K562 (cell line): ENCODE measurements around the gene CCL16. TPM values are rescaled to one million over a fixed set of nuclear protein-coding genes. Genes with fewer than 3 reads are reported as not detected.

ENCODE experiments used
- ATAC-seq: fragments of 200-7000 bp; cut with Tn5 transposase; 3 replicates; pipeline ENCODE4 v1.9.1; 2020; ENCODE audit warnings: moderate library complexity
- BruUV-seq: library from RNA; stranded (reverse); fragments of 400-500 nt; replicated peaks from 2 replicates; lab custom pipeline; 2021; lab: Mats Ljungman, UMichigan
- CTCF ChIA-PET: fragments of 300-600 bp; formaldehyde crosslinking; extraction: SDS; loops from one replicate; lab custom pipeline; 2021; ENCODE audit warnings: low intra/inter-chr PET ratio; lab: Yijun Ruan, JAX
- POLR2A ChIA-PET: fragments of 300-600, 350-650 bp; sonication (Branson Sonifier 250); formaldehyde crosslinking; extraction: SDS; loops from one replicate; lab custom pipeline; 2021; ENCODE audit warnings: antibody characterized with exemption, inconsistent platforms; lab: Yijun Ruan, JAX
- DNase-seq, 4 experiments: peaks; one replicate each; pipeline versions ENCODE4 v3.0.0 to v3.0.0-alpha.2; 2011 to 2018; ENCODE audit warnings: low spot score in 3 of 4, mixed read lengths in 3 of 4; ENCODE audit errors: extremely low read depth in 1 of 4
- FAIRE-seq: peaks from 2 replicates; lab custom pipeline; 2011; peaks lifted over from hg19 to GRCh38; lab: Jason Lieb, UNC
- H2AFZ ChIP-seq: 2 replicates; pipeline ENCODE4 v1.6.0; 2011; ENCODE audit warnings: low read depth, low read length, control low read depth, inconsistent platforms
- H3K27ac ChIP-seq: fragments of 200-600 bp; 3 replicates; pipeline ENCODE4 v1.8.0; 2011; ENCODE audit warnings: low read depth, mild to moderate bottlenecking, control low read depth, inconsistent platforms, low read length, moderate library complexity, mixed read lengths; ENCODE audit errors: extremely low read depth
- H3K27me3 ChIP-seq, 2 experiments: fragments of 300-600 bp in 1 of 2; 2 replicates in 1 of 2; 3 replicates in 1 of 2; pipeline versions ENCODE4 v1.6.0 to v1.8.0; 2011; ENCODE audit warnings: inconsistent platforms in 2 of 2, low read length in 2 of 2, mild to moderate bottlenecking in 1 of 2, mixed read lengths in 1 of 2, moderate library complexity in 1 of 2; ENCODE audit not compliant: control insufficient read depth in 2 of 2, insufficient read depth in 2 of 2
- H3K36me3 ChIP-seq: fragments of 300-600 bp; 3 replicates; pipeline ENCODE4 v1.8.0; 2011; ENCODE audit warnings: mild to moderate bottlenecking, low read length, inconsistent platforms; ENCODE audit not compliant: control insufficient read depth, insufficient read depth
- H3K4me1 ChIP-seq, 2 experiments: fragments of 200-600 bp in 1 of 2; replicated peaks in 1 of 2; 2 replicates in 1 of 2; 3 replicates in 1 of 2; pipeline versions ENCODE4 v1.5.1 to v1.8.0; 2011; ENCODE audit warnings: inconsistent platforms in 2 of 2, low read length in 2 of 2, mild to moderate bottlenecking in 1 of 2, mixed read lengths in 1 of 2, moderate library complexity in 1 of 2; ENCODE audit not compliant: control insufficient read depth in 2 of 2, insufficient read depth in 2 of 2
- H3K4me2 ChIP-seq: 2 replicates; pipeline ENCODE4 v1.6.1; 2011; ENCODE audit warnings: low read length, control low read depth, inconsistent platforms, mixed read lengths; ENCODE audit not compliant: insufficient read depth
- H3K4me3 ChIP-seq: fragments of 200-600 bp; sonication (generic), shearing (Covaris generic); 2 replicates; pipeline ENCODE4 v1.5.1; 2016; ENCODE audit warnings: control low read depth, inconsistent platforms
- H3K79me2 ChIP-seq: fragments of 200-600 bp; 3 replicates; pipeline ENCODE4 v1.8.0; 2011; ENCODE audit warnings: low read length, inconsistent platforms; ENCODE audit not compliant: control insufficient read depth, insufficient read depth
- H3K9ac ChIP-seq, 2 experiments: 2 replicates each; pipeline versions ENCODE4 v1.6.0 to v1.6.1; 2011; ENCODE audit warnings: low read depth in 2 of 2, low read length in 2 of 2, control low read depth in 1 of 2, inconsistent platforms in 1 of 2, mild to moderate bottlenecking in 1 of 2, mixed read lengths in 1 of 2; ENCODE audit not compliant: insufficient read depth in 1 of 2
- H3K9me1 ChIP-seq: one replicate; pipeline ENCODE4 v1.6.0; 2011; ENCODE audit warnings: inconsistent platforms, mild to moderate bottlenecking, low read length, moderate library complexity; ENCODE audit not compliant: control insufficient read depth, insufficient read depth
- H3K9me3 ChIP-seq: replicated peaks from 2 replicates; pipeline ENCODE4 v1.5.1; 2011; ENCODE audit warnings: low read depth, low read length, inconsistent platforms; ENCODE audit not compliant: control insufficient read depth, insufficient read depth
- H4K20me1 ChIP-seq: replicated peaks from 2 replicates; pipeline ENCODE4 v1.6.1; 2011; ENCODE audit warnings: low read length, inconsistent platforms, mixed read lengths; ENCODE audit not compliant: control insufficient read depth, insufficient read depth
- NFIC ChIP-seq: fragments of 450-650 bp; IDR thresholded peaks from 2 replicates; pipeline ENCODE4 v1.6.1; 2017; ENCODE audit warnings: mild to moderate bottlenecking, inconsistent platforms
- NFIX ChIP-seq: fragments of 250-450 bp; sonication (Bioruptor Pico); IDR thresholded peaks from 2 replicates; pipeline ENCODE4 v1.4.0; 2020; ENCODE audit warnings: low read depth, mild to moderate bottlenecking, moderate library complexity
- NRF1 ChIP-seq, 2 experiments: fragments of 450-650 bp; IDR thresholded peaks in 1 of 2; conservative IDR thresholded peaks in 1 of 2; 2 replicates each; pipeline ENCODE4 v1.6.1; 2014; ENCODE audit warnings: mild to moderate bottlenecking in 2 of 2
- PRPF4 ChIP-seq: fragments of 200-400 bp; formaldehyde crosslinking; IDR thresholded peaks from one replicate; pipeline ENCODE4 v1.6.1; 2017; ENCODE audit warnings: low read length, low read depth, mild to moderate bottlenecking; ENCODE audit not compliant: insufficient read depth, poor library complexity, severe bottlenecking
- WHSC1 ChIP-seq: IDR thresholded peaks from one replicate; pipeline ENCODE4 v1.6.1; 2012; ENCODE audit warnings: low read length, control low read depth, inconsistent platforms
- WGBS: fragments of 100-300 bp; shearing (Covaris generic); methylation state at CpG from one replicate; pipeline ENCODE4 v1.1.6; 2016; ENCODE audit warnings: low coverage, mixed read lengths; ENCODE audit not compliant: insufficient coverage; ENCODE audit errors: missing lambda C conversion rate; 5-methylcytosine and 5-hydroxymethylcytosine counted together
- in situ Hi-C: fragments of 300-500 bp; cut with MboI; formaldehyde crosslinking; loops from 4 replicates; pipeline ENCODE4 v1.15.0; 2018; ENCODE audit warnings: inconsistent platforms, mixed read lengths
- intact Hi-C: fragments of 100-400 bp; cut with micrococcal nuclease; formaldehyde crosslinking; loops from 2 replicates; pipeline ENCODE4 v1.14.2; 2022
- polyA plus RNA-seq, 8 experiments: library from polyadenylated mRNA; depleted of rRNA in 4 of 8; stranded (reverse) in 5 of 8; unstranded in 3 of 8; fragments of >200 nt; fragmentation: Nextera tagmentation in 2 of 8; fragmentation: Illumina TruSeq in 1 of 8; extraction: Ambion mirVana in 2 of 8; extraction: Trizol in 1 of 8; gene quantifications; 2 replicates each; pipeline versions ENCODE4 v1.2.1 to v1.2.3, GENCODE V29; 2011 to 2014; ENCODE audit warnings: inconsistent platforms in 1 of 8, missing spikeins in 1 of 8
- total RNA-seq, 7 experiments: library from RNA; depleted of rRNA in 6 of 7; stranded (reverse); fragments of >200 nt in 6 of 7; fragmentation: Illumina TruSeq in 2 of 7; extraction: Trizol in 2 of 7; gene quantifications; 2 replicates each; pipeline versions ENCODE4 v1.2.1 to v1.2.3, GENCODE V29; 2011 to 2021; ENCODE audit warnings: low replicate concordance in 1 of 7
- TF ChIP-seq, protein P1 (sequence below): sonication (generic); formaldehyde crosslinking; IDR thresholded peaks from 2 replicates; pipeline ENCODE4 v1.8.1; 2022; ENCODE audit warnings: missing genetic modification reagents
- TF ChIP-seq, protein P2 (sequence below): sonication (generic); formaldehyde crosslinking; IDR thresholded peaks from 2 replicates; pipeline ENCODE4 v1.4.0; 2020; ENCODE audit warnings: mild to moderate bottlenecking, missing genetic modification reagents

The CCL16 gene
- total and polyA plus RNA-seq, 9 of the 15 experiments (the other 6 are each of a cell fraction or from before 2014, with no cell fraction given) = not detected

DNA sequence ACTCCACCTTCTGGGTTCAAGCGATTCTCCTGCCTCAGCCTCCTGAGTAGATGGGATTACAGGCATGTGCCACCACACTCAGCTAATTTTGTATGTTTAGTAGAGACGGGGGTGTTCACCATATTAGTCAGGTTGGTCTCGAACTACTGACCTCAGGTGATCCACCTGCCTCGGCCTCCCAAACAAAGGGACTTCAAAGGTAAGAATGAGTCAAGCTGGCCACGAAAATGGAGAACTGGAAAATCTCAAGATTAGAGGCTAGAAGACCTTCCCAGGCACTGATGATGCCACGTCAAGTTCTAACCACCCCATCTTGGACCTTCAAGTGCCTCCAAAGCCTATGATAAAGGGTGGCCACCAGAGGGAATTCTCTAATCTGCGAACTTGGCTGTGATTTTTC, 21.3 kb upstream of the CCL16 start (continued):
- TF ChIP-seq PRPF4 = no peak

DNA sequence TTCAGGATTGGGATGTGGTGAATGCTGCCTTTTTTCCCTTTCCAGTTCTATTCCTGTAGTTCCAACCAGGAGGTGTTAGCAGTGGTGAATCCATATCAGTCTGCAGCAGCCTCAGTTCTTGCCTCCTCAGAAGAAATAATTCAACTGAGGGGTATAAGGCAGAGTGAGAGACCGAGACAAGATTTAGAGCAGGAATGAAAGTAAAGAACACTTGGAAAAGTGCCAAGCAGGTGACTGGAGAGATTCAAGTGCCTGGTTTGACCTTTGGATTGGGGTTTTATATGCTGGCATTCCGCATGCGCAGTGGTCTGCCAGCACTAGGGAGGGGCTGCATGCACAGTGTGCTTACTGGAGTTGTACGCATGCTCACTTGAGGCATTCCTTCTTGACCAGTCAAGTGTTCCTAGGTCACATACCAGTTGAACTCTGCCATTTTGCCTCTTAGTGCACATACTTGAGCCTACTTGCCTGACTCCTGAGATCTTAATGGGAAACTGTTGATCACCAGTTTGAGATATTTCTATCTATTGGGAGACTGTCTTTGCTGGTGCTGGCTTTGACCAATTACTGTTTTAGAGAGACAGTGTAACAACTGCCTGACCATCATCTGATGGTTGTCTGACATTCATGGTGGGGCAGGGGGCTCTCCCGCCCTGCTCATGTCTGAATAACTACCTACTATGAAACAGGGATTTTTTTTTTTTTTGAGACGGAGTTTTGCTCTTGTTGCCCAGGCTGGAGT, 20.7 kb upstream of the CCL16 start:
- Histone ChIP-seq H3K4me1 (no peaks in the 10 kb centered on the region), H3K27me3 (peaks cover 7 to 12% of the 10 kb centered on the region in 2 experiments; a peak in 3 of 5 replicates), H3K79me2 (no peaks in the 10 kb centered on the region), H3K9me3 (no peaks in the 10 kb centered on the region), H2AFZ (no peak overlapping the region), H3K27ac (no peak overlapping the region), H3K4me2 (no peak overlapping the region), H3K9ac (no peak overlapping the region), H3K4me3 (no peak overlapping the region), H3K9me1 (no peaks in the 10 kb centered on the region), H3K36me3 (no peaks in the 10 kb centered on the region), H4K20me1 (no peaks in the 10 kb centered on the region)
- intact Hi-C loops = no loop called here
- ChIA-PET POLR2A (interaction anchor here (0.8 kb wide), 1 partner anchor 483 kb away, joined by 4 read pairs; no protein-coding TSS in a partner anchor), CTCF (no interaction called here)
- WGBS = 0% methylated on average over 6 of the region's 6 CpGs
- FAIRE-seq (no peak), ATAC-seq (peak; percentile 61), DNase-seq (peak in 3 of 4 experiments; percentile 15 to 36 (median 21))
- peak; percentile 55 for TF ChIP-seq NFIC
- peak; percentile 10; the same call in 1 of the 2 replicates for TF ChIP-seq NFIX (CRISPR knock-in tag)
- TF ChIP-seq, protein P1, sequence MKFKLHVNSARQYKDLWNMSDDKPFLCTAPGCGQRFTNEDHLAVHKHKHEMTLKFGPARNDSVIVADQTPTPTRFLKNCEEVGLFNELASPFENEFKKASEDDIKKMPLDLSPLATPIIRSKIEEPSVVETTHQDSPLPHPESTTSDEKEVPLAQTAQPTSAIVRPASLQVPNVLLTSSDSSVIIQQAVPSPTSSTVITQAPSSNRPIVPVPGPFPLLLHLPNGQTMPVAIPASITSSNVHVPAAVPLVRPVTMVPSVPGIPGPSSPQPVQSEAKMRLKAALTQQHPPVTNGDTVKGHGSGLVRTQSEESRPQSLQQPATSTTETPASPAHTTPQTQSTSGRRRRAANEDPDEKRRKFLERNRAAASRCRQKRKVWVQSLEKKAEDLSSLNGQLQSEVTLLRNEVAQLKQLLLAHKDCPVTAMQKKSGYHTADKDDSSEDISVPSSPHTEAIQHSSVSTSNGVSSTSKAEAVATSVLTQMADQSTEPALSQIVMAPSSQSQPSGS (CRISPR knock-in tag) = no peak
- no peak for TF ChIP-seq WHSC1
- TF ChIP-seq, protein P2, sequence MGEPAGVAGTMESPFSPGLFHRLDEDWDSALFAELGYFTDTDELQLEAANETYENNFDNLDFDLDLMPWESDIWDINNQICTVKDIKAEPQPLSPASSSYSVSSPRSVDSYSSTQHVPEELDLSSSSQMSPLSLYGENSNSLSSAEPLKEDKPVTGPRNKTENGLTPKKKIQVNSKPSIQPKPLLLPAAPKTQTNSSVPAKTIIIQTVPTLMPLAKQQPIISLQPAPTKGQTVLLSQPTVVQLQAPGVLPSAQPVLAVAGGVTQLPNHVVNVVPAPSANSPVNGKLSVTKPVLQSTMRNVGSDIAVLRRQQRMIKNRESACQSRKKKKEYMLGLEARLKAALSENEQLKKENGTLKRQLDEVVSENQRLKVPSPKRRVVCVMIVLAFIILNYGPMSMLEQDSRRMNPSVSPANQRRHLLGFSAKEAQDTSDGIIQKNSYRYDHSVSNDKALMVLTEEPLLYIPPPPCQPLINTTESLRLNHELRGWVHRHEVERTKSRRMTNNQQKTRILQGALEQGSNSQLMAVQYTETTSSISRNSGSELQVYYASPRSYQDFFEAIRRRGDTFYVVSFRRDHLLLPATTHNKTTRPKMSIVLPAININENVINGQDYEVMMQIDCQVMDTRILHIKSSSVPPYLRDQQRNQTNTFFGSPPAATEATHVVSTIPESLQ (CRISPR knock-in tag) = no peak
- peak; percentile 89 to 91 for TF ChIP-seq NRF1 (conservative IDR thresholded peaks at IDR 0.05 in 1 of 2, IDR thresholded peaks at IDR 0.05 in 1 of 2)
- no TSS peak for BruUV-seq
- in situ Hi-C loops = no loop called here
